ENCODE data around the gene TPM1. TPM values are rescaled to one million over a fixed set of nuclear protein-coding genes. Genes with fewer than 3 reads are reported as not detected.

TPM1 gene
- total and polyA plus RNA-seq, 2 experiments from 2014 or later, result 291 to 353 TPM

DNA sequence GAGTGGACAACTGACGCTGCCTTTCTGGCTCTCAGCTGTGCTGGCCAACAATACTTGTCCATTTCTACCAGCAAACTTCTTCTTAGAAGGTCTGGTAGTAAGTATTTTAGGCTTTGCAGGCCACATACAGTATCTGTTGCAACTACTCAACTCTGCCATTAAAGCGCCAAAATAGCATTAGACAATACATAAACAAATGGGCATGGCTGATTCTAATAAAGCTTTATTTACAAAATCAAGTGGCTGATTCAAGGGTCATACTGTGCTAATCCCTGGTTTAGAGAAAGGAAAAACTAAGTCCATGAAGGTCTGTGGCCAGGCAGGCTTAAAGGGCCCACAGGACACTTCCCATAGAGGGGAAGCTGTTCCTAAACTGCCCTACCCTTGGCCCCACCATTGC, 26.3 kb upstream of the TPM1 start:
- Histone ChIP-seq H3K4me2 (no peak overlapping the region), H3K27me3 (no peaks in the 10 kb centered on the region), H3K27ac (peak overlapping the region; percentile 75), H3K4me3 (no peak overlapping the region), H3K36me3 (replicated peaks; ENCODE audit: insufficient read depth, low read depth) (no peaks in the 10 kb centered on the region), H3K9me3 (ENCODE audit: low read depth) (no peaks in the 10 kb centered on the region), H2AFZ (no peak overlapping the region), H3K79me2 (no peaks in the 10 kb centered on the region), H3K4me1 (ENCODE audit: insufficient read depth) (peaks cover 10% of the 10 kb centered on the region), H3K9me2 (replicated peaks; ENCODE audit: insufficient read depth) (no peaks in the 10 kb centered on the region), H4K20me1 (ENCODE audit: insufficient read depth, poor library complexity, severe bottlenecking) (no peaks in the 10 kb centered on the region)
- whole genome bisulfite sequencing (ENCODE audit: low lambda C conversion rate, missing lambda C conversion rate), result 94% methylated on average over 2 of the region's 2 CpGs
- TF ChIP-seq EZH2 (IDR thresholded peaks at IDR 0.05; ENCODE audit: borderline replicate concordance) (no peak), EZH2phosphoT487 (IDR thresholded peaks at IDR 0.05; ENCODE audit: low read depth, severe bottlenecking, unreplicated experiment) (no peak)
- TF ChIP-seq, protein P1, sequence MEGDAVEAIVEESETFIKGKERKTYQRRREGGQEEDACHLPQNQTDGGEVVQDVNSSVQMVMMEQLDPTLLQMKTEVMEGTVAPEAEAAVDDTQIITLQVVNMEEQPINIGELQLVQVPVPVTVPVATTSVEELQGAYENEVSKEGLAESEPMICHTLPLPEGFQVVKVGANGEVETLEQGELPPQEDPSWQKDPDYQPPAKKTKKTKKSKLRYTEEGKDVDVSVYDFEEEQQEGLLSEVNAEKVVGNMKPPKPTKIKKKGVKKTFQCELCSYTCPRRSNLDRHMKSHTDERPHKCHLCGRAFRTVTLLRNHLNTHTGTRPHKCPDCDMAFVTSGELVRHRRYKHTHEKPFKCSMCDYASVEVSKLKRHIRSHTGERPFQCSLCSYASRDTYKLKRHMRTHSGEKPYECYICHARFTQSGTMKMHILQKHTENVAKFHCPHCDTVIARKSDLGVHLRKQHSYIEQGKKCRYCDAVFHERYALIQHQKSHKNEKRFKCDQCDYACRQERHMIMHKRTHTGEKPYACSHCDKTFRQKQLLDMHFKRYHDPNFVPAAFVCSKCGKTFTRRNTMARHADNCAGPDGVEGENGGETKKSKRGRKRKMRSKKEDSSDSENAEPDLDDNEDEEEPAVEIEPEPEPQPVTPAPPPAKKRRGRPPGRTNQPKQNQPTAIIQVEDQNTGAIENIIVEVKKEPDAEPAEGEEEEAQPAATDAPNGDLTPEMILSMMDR (IDR thresholded peaks at IDR 0.05; ENCODE audit: poor library complexity), result no peak
- no peak for DNase-seq (ENCODE audit: low spot score)

DNA sequence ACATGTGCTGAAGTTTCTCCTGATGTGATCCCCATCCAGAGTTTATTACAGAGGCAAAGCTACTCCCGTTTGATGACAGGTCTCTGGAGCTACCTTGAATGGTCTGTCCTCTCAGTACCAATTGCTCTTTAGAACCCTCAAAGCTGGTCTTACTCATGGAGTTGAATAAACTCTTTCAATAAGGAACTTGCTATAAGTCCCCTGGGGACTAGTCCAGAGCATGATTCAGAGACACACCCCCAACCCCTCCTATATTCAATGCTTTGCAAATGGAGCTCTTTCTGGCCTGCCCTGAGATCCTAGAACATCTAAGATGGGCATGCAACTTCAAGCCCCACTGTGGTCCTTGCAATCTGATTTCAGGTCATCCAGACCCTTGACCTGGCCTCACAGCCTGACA, 23.9 kb upstream of the TPM1 start:
- Histone ChIP-seq H3K9me3 (ENCODE audit: low read depth) (no peaks in the 10 kb centered on the region), H3K9me2 (replicated peaks; ENCODE audit: insufficient read depth) (no peaks in the 10 kb centered on the region), H3K36me3 (replicated peaks; ENCODE audit: insufficient read depth, low read depth) (no peaks in the 10 kb centered on the region), H3K27ac (no peak overlapping the region), H3K27me3 (no peaks in the 10 kb centered on the region), H4K20me1 (ENCODE audit: insufficient read depth, poor library complexity, severe bottlenecking) (no peaks in the 10 kb centered on the region), H2AFZ (no peak overlapping the region), H3K79me2 (no peaks in the 10 kb centered on the region), H3K4me3 (no peak overlapping the region), H3K4me1 (ENCODE audit: insufficient read depth) (peaks cover 3% of the 10 kb centered on the region), H3K4me2 (no peak overlapping the region)
- TF ChIP-seq EZH2phosphoT487 (IDR thresholded peaks at IDR 0.05; ENCODE audit: low read depth, severe bottlenecking, unreplicated experiment) (no peak), EZH2 (IDR thresholded peaks at IDR 0.05; ENCODE audit: borderline replicate concordance) (no peak)
- TF ChIP-seq, protein P1 (IDR thresholded peaks at IDR 0.05; ENCODE audit: poor library complexity), result no peak
- WGBS (ENCODE audit: low lambda C conversion rate, missing lambda C conversion rate), result 81% methylated on average over 1 of the region's 1 CpG
- DNase-seq (ENCODE audit: low spot score), result no peak

DNA sequence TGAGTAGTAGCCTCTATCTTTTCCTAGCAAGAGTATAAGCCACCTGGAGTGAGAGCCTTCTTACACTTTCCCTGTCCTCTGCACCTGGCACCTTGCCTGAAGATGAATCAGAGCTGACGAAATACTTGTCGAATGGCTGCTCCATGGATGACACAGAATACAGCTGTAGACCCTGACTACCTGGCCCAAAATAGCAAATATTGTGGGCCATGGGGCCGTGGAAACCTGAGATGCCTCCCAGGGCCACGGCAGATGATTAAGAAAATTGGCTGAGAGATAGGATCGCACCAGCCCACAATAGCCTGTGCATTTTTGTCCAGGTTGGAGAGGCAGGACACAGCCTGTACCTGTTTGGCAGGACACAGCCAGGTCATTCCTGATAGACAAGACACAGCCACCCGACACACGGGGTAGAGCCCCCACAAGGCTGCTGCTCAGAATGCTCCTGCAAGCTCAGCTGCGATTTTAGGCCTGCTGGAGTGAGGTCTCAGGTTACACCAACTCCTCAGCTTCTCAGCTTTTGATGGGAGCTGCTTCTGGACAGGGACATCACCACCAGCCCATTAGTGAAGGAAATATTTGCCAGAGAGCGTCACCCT, 22.9 kb upstream of the TPM1 start:
- H3K4me2 ChIP-seq, result no peak overlapping the region
- no peaks in the 10 kb centered on the region for H3K27me3 ChIP-seq
- no peak overlapping the region for H3K4me3 ChIP-seq
- H3K36me3 ChIP-seq (replicated peaks; ENCODE audit: insufficient read depth, low read depth), result no peaks in the 10 kb centered on the region
- H4K20me1 ChIP-seq (ENCODE audit: insufficient read depth, poor library complexity, severe bottlenecking), result no peaks in the 10 kb centered on the region
- no peaks in the 10 kb centered on the region for H3K9me2 ChIP-seq (replicated peaks; ENCODE audit: insufficient read depth)
- WGBS (ENCODE audit: low lambda C conversion rate, missing lambda C conversion rate), result 51% methylated on average over 9 of the region's 9 CpGs
- TF ChIP-seq EZH2phosphoT487 (IDR thresholded peaks at IDR 0.05; ENCODE audit: low read depth, severe bottlenecking, unreplicated experiment) (no peak), EZH2 (IDR thresholded peaks at IDR 0.05; ENCODE audit: borderline replicate concordance) (no peak)
- TF ChIP-seq, protein P1 (IDR thresholded peaks at IDR 0.05; ENCODE audit: poor library complexity), result no peak
- no peak overlapping the region for H2AFZ ChIP-seq
- no peaks in the 10 kb centered on the region for H3K4me1 ChIP-seq (ENCODE audit: insufficient read depth)
- DNase-seq (ENCODE audit: low spot score), result no peak
- no peaks in the 10 kb centered on the region for H3K9me3 ChIP-seq (ENCODE audit: low read depth)
- H3K79me2 ChIP-seq, result no peaks in the 10 kb centered on the region
- H3K27ac ChIP-seq, result no peak overlapping the region
